ENCODE results near the gene LSAMP.

Gene LSAMP

DNA sequence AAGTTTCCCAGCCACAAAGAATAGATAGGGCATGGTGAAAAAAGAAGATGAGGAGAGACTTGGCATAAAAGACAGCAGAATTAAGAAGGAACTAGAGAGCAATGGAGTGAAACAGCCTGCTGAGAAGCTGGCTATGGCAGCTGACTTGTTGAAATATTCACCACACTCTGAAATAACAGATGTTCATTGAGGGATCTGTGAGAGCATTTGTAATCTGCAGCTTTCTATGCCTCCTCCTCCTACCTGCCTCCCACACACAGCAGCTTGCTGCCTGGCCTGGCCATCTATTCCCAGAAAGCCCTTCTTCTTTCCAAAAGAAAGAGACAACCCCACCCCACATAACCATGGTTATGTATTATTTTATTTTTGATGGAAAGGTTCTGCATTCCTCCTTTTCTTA, 518.1 kb downstream of the LSAMP start:
- no peak for DNase-seq

- no peak for DNase-seq
These were observed 522.5 kb downstream of the LSAMP start for GRCh38 chr3:115922681-115923347.

DNA sequence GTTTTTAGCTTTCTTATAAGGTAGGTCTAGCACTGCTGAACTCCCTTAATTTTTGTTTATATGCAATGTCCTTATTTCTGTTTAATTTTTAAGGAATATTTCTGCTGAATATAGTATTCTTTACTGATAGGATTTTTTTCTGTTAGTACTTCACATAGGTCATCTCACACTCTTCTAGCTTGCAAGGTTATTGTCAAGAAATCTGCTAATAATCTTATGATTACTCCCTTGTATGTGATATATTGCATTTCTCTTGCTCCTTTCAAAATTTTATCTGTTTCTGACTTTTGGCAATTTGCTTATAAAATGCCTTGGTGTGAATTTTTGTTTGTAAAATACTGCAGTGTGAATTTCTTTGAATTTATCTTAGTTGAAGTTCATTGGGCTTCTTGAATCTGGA, 523.6 kb downstream of the LSAMP start:
- no peak for DNase-seq

DNA sequence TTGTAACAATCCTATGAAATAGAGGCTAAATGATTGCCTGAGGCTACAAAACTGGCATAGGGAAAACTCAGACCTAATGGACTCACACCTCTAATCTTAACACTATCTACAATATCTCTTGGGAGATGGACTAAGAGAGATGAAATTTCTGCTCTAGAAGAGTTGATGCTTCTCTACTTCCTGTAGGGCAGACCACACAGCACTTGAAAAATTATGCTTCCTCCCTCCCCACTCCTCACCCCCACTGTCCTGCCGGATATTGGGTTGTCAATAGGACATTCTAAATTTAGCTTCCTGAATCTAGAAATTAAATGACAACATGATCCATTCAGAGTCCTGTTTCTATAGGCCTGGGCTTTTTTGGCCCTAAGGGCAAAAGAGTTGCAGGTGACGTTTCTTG, 526.4 kb downstream of the LSAMP start:
- DNase-seq, result no peak

DNA sequence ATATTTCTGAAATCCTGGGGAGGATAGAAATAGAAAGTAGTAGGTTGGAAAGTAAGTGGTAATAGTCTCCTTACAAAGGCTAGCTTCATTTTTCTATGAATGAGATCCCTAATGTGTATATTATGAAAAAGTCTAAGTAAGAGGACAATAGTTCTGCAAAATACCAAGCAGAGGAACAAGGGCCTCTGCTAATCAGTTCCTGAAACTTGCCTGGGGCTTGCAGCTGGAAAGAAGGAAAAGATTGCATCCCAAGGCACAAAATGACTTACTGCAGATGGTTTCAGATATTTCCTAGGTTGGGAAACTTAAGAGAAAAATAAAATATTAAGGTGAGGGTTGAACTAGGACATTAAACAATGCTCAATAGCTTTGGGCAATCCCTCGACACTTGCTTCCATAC, 528.4 kb downstream of the LSAMP start:
- DNase-seq, result no peak

GRCh38 chr3:115915061-115915460, 530.2 kb downstream of the LSAMP start:
- DNase-seq, result no peak

GRCh38 chr3:115913069-115913686, 532.1 kb downstream of the LSAMP start:
- no peak for DNase-seq

DNA sequence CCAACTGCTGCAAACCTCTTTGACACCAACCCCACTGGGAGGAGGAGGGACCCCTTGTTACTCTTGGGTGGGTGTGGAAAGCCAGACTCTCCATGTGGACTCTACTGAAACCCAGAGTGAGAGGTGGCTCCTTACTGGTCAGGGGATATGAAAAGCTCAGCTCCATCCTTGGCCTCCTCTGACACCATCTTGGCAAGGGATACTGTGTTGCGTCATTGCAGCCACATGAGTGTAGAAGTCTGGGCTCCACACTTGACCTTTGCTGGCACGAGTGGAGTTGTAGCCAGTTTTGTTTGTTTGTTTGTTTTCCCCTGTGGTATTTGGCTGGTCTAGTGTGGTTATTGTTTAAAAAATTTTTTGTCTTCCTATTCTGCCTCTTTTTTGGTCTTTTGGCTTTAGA, 532.9 kb downstream of the LSAMP start:
- no peak for DNase-seq

DNA sequence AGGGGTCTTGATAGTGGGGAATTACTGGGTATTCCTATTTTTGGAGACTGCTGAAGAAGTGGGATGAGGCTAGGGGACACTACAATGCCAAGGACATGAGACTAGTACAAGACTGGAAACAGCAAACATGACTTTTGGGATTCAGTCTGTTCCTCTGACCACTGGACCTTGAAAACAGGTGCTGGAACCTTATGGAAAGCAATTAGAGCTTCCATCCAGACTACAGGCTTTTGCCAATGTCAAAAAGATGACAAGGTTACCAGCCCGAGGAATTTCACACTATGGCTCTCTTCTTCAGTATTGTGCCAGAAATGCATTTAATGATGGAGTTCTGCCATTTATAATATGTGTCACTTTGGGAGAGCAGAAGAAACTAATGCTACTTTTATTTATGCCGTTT, 539.4 kb downstream of the LSAMP start:
- DNase-seq, result no peak

GRCh38 chr3:115903843-115904242, 541.4 kb downstream of the LSAMP start:
- no peak for DNase-seq

DNA sequence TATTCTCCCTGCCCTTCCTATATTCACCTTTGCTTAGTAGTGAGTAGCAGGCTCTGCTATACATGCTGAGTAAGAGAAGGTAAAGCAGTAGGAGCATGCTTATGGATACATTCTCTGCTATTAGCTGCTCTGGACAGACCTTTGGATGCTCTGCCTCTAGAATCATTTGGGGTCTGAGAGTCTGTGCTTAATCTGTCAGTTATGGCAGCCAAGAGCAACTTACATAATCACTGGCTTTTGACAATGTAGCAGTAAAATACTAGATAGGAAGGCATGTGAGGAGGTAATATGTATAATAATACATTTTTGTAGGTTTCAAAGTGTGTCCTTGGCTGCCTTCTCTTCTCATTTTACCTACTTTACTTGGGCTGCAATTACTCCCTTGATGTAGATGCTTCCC, 544.3 kb downstream of the LSAMP start:
- DNase-seq, result no peak

GRCh38 chr3:115899535-115899934, 545.8 kb downstream of the LSAMP start:
- no peak for DNase-seq

GRCh38 chr3:115898656-115899410, 546.5 kb downstream of the LSAMP start:
- no peak for DNase-seq

GRCh38 chr3:115891006-115891636, 554.2 kb downstream of the LSAMP start:
- no peak for DNase-seq

DNA sequence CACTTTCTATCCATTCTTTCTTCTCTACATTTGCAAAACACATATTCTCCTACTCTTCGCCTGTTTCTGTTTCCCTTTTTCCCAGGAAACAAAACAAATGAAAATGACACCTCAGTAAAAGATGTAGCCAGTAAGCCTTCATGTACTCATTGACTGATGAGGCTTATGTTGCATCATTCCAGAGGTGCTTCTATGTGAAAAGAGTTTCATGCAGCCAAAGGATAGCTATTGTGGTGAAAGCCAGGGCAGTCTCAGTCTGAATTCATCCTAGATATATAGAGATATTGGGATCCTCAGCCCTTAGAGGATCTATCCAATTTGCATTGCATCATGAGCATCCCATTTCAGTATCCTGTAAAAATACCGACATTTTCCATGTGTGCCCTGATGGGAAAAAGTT, 554.7 kb downstream of the LSAMP start:
- no peak for DNase-seq

- no peak for DNase-seq
These were observed 559.7 kb downstream of the LSAMP start for GRCh38 chr3:115885621-115886020.

- no peak for DNase-seq
These were observed 567.7 kb downstream of the LSAMP start for GRCh38 chr3:115877615-115877899.

- DNase-seq, result no peak
These were observed 568.2 kb downstream of the LSAMP start for GRCh38 chr3:115876876-115877614.

DNA sequence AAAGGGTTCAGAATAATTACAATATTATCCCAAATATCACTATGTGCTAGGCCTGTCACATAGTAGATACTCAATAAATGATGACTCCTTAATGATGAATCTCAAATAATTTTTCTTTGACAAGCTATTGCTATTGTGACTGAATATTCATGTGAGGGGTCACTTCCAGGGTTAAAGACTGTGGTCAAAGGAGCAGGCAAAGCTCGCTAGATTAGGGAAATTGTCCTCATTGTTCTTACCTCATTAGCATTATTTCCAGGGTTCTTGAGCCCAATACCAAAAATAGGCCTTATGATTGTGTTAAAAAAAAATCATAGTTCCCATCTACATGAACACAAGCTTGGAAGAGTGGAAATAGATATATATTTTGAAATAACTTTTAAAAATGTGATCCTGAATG, 569.8 kb downstream of the LSAMP start:
- DNase-seq, result no peak

DNA sequence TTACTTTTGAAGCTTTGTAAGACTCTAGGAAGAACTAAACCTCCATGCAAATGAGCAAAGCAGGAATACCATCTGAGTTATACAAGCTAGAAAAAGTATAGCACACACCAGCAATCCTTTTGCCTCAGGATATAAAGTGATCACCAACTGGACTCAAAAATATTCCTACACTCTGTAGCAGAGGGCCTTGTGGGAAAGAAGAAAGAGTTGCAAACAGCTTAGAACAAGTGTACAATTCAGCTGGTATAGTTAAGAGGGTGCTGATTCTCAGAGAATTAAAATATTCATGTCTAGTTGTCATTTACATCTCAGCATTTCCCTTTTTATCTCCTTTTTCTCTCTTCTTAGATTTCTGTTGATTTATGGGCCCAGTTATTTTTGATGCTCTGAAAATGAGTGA, 573.6 kb downstream of the LSAMP start:
- no peak for DNase-seq

DNA sequence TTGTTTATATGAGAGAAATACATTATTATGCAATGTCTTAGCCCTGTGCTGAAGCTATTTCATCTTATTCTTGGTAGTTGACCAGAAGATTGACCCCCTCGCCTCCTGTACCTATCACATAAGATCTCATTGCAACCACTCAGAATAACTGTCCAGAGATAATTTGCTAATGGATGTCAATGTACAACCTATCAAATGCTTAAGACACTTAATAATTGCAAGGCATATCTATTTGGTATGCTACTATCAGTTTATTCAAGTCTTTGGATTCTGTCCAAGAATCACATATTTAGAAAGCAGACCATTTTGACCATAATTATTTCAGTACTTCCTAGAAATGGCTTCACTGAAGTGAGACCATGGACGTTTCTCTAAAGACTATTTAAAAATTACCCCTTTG, 580.4 kb downstream of the LSAMP start:
- DNase-seq, result no peak

GRCh38 chr3:115862849-115863248, 582.4 kb downstream of the LSAMP start:
- no peak for DNase-seq

GRCh38 chr3:115862099-115862498, 583.2 kb downstream of the LSAMP start:
- DNase-seq, result no peak
